LHCN-M2 (cell line): ENCODE results near the gene OR6C70. TPM values are rescaled to one million over a fixed set of nuclear protein-coding genes. Genes with fewer than 3 reads are reported as not detected.

Experiments
- DNase-seq: peaks from one replicate; pipeline ENCODE4 v3.0.0-alpha.2; 2012; ENCODE audit warnings: low read depth
- total RNA-seq: library from RNA; depleted of rRNA; stranded (reverse); fragments of >200 nt; gene quantifications from 2 replicates; pipeline ENCODE4 v1.2.3, GENCODE V29; 2014; rRNA removed

OR6C70 gene
- total RNA-seq, 1 experiment from 2014 or later = not detected

GRCh38 chr12:55420307-55420962 lies 49.5 kb downstream of the OR6C70 start:
- DNase-seq = no peak

Other genes with a start within 250 kb of the OR6C70 start
- gene OR10A7, start 249.1 kb downstream of the OR6C70 start, total RNA-seq = not detected in 2 replicates
- not detected in 2 replicates for gene OR6C74, start 225.5 kb downstream of the OR6C70 start, total RNA-seq
- gene OR6C6, start 173.6 kb downstream of the OR6C70 start, total RNA-seq = not detected in 2 replicates
- gene OR6C1, start 155.8 kb downstream of the OR6C70 start, total RNA-seq = not detected in 2 replicates
- gene OR6C3, start 139.4 kb downstream of the OR6C70 start, total RNA-seq = not detected in 2 replicates
- not detected in 2 replicates for gene OR6C75, start 107.2 kb downstream of the OR6C70 start, total RNA-seq
- not detected in 2 replicates for gene OR6C65, start 69.6 kb downstream of the OR6C70 start, total RNA-seq
- not detected in 2 replicates for gene OR6C76, start 43.9 kb downstream of the OR6C70 start, total RNA-seq
- not detected in 2 replicates for gene OR6C2, start 26.1 kb downstream of the OR6C70 start, total RNA-seq
- gene OR6C68, start 22.2 kb upstream of the OR6C70 start, total RNA-seq = not detected in 2 replicates
- not detected in 2 replicates for gene OR6C4, start 79.5 kb upstream of the OR6C70 start, total RNA-seq
- gene OR2AP1, start 102.3 kb upstream of the OR6C70 start, total RNA-seq = not detected in 2 replicates
- not detected in 2 replicates for gene OR10P1, start 166.8 kb upstream of the OR6C70 start, total RNA-seq
- 135 and 217 TPM in 2 replicates for gene ITGA7, start 237.8 kb upstream of the OR6C70 start, total RNA-seq
- gene BLOC1S1, start 245.9 kb upstream of the OR6C70 start, total RNA-seq = 118 and 135 TPM in 2 replicates